ENCODE measurements around the gene BATF.

Gene BATF

DNA sequence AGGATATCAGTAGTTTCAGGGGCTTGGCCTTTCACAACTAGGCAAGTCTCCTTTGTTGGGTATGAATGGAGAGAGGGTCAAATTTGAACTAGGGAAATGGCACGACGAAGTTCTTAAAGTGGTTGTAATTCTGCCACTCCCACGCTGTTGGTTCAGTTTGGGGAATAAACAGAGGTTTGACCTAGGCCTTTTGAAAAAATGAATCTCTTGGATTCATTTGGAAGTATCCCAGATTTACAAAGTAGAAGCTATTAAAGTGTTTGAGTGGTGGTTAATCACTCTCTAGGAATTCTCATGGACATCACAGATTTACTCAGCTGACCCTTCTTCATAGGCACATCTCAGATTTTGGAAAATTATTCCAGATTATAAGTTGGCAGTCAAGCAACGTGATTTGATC lies 14.8 kb downstream of the BATF start:
- no peak for DNase-seq

DNA sequence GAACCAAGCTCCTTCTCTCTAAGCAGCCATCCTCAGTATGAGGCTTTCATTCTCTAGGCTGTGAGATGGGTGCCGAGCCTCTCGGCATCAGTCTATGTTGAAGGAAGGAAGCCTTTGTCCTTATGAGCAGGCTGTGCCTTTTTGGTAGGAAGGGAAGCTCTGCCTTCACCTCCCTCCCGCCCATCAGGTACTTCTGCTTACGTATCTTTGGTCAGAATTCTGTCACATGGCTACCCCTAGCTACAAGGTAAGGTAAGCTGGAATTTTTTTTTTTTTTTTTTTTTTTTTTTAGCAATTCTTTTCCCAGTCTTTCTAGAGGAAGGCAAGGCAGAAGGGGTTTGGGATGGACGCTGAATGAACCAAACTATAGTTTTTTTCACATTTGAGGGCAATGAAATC lies 16.9 kb downstream of the BATF start:
- DNase-seq = no peak

DNA sequence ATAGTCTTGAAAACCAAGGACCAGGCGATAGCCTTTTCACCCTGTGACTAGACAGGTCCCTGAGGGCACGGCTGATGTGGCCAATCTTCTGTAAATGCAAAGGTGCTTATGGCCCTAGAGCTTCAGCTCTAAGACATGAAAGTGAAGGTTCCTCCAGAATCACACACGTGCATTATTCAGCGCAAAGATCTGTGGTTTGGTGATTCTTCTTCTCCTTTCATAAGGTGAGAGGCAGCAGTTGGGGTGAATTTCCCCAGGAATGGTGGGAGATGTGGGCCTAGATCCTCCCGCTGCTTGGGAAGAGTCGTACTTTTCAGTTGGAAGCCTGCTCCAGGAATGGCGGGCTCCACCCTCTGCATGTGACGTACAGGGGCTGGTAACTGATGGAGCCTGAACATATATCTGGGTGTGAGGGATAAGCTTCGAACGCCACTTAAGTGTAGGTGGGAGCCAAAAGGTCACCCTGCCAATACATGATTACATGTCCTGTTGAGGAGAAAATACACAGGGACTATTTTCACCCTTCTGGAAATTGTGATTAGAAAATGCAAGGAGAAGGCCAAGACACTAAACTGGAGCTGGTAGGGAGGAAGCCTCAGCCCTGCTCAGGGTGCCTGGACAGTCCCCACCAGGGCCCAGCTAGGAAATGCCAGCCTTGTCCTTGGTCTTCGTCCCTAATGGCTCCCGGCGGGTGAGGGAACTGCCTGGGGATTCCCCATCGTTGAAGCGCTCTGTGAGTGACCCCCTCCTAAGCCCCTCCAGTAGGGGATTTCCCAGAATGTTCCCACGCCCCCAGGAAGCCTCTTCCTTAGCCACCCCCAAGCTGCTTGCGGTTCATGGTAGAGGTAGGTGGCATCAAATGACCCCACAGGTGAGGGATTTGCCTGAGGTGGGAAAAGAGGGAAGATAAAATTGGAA lies 17.6 kb downstream of the BATF start:
- no peak for DNase-seq

DNA sequence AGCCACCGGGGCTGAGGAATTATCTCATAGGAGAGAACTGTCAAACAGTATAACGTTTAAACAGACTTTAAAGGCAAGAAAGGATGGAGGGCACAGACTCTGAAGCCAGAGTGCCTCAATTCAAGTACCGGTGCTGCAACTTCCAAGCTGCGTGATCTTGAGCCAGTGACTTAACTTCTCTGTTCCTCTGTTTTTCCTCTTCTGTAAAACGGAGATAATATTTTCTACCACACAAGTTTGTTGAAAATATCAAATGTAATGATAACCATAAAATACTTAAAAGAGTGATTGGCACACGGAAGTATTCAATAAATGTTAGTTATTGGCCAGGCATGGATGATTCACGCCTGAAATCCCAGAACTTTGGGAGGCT lies 18.2 kb downstream of the BATF start:
- no peak for DNase-seq

DNA sequence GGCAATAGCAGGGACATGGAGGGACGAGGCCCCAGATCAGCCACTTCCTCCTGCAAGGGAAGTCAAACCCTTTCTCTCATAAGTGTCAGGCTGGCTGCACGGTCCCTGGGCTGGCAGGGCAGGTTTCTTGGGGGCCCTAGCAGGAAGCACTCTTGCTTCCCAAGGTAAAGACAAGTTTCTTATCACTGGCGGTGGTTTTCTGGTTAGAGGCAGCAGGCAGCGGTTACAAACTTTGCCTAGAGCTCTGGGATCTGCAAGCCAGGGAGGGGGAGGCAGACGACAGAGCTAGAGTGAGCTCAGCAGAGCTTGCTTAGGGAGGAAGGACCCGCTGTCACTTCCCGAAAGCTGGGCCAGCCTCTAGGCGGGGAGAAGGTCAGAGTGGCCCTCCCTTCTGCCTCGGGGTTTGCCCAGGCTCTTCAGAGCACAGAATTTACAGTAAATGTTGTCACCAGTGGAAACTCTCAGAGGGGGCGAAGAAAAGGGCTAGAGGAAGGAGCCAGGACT lies 20.4 kb downstream of the BATF start:
- DNase-seq = no peak

DNA sequence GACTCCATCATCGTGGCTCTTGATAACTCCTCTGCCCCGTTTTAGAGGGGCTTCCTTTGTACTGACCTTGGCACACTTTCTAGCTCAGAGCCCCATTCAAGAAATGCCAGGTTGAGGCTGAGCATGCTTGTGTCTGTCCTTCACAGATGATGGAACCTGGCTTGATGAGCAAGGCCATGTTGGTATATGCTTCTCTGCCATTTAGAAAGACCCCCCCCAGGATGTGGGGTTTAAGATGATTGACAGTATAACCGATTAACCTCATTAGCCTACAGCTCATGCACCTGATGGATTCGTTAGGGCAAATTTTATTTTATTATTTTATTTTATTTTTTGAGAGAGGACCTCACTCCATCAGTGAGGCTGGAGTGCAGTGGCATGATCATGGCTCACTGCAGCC lies 21.0 kb downstream of the BATF start:
- no peak for DNase-seq

DNA sequence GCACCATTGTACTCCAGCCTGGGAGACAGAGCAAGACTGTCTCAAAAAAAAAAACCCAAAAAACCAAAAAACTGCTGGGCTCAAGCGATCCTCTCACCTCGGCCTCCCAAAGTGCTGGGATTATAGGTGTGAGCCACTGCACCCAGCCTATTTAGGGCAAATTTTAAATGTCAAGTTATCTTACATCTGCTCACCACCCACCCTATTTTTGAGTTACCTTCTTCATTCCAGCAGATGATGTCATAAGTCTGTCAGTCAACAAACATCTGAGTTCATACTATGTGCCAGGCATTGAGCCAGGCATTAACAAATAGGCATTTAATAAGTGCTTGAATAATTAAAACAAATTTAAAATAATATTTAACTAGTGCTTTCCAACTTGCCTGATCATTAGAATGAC lies 21.5 kb downstream of the BATF start:
- DNase-seq = no peak

DNA sequence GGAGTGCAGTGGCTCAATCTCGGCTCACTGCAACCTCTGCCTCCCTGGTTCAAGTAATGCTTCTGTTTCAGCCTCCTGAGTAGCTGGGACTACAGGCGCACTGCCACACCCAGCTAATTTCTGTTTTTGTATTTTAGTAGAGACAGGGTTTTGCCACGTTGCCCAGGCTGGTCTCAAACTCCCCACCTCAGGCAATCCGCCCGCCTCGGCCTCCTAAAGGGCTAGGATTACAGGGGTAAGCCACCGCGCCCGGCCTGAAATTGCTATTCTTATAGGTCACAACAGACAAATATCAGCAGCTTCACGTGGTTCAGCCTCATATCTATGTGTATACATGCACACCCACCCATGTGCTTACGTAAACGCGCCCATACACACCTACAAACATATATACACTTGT lies 23.6 kb downstream of the BATF start:
- no peak for DNase-seq

DNA sequence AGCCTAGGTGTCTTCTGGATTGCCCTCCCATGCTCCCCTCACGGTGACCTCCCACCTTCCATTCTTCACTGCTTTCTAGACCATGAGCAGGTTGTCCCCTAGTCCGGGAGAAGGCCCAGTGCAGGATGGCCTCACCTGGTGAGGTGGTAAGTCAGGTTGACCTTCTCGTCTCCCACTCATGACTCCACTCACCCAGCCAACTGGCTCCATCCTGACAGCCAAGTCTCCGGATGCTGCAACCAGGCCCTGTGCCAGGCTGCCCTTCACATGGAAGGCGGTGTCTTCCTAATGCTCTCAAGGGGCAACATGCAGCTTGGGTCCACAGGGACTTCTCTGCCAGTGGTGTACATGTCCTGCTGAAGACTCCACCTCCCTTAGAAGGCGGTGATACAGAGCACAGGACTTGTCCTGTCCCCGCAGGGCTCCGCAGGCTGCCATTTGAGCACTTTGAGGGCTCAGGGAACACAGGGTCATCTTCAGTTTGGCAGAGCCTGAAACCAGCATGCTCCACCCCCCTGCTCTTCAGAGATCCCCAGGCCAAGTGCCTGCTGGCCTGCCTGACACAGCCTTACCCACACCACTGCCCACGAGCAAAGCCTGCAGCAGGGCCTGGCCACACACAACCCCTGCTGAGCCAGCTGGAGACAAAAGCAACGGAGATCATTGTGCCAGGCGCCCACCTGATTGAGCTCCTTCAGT lies 25.4 kb downstream of the BATF start:
- no peak for DNase-seq

DNA sequence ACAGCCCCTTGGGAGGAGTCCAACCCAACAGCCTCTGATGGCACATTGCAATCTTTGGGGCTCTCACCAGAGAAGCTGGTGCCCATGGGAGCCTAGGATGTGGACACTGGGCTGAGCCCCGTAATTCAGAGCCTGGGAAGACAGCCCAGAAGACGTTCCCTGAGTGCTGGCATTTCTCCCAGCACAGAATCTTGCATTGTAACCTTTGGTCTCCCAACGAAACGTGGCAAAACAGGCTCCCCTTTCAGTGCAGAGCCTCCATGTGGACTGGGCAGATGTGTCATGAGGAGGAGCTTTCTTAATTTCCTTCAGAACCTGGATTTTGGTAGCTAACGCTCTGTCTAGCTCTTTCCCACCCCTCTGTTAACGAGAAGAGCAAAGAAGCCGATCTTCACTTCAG lies 26.3 kb downstream of the BATF start:
- no peak for DNase-seq

DNA sequence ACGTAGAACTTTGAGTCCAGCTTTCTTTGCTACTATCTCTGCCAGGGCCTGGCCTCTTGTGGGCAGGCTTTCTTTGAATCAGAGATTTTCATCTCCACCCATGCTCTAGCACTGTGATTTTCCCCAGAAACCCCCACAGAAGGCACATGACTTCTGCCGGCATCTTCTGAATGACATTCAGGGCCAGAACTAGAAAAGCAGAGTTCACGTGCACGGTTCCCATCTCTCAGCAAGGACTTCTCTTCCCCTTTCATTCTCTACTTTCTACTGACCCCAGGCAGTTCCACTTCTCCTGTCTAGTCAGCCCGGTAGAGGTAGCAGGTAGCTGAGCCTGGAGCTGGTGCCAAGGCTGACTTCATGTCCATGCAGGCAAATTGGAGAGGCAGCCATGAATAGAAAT lies 26.9 kb downstream of the BATF start:
- DNase-seq = no peak

DNA sequence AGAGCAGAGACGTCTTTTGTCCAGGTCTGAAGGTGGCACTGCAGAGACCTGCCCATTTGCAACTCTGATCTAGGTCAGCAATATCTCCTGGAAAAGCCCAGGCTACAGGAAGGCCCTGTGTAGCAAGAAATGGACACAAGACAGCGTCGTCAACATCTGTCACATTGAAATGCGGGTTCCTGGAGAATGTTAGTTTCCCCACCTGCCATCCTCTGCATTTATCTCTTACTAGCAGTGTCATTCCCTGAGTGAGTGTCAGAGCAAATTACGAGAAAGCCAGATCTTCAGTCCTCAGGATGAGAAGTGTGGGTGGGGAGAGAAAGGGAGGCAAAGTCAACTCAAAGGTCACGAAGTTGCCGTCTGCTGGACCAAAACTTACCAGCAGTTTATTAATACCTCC lies 28.8 kb downstream of the BATF start:
- DNase-seq = no peak

DNA sequence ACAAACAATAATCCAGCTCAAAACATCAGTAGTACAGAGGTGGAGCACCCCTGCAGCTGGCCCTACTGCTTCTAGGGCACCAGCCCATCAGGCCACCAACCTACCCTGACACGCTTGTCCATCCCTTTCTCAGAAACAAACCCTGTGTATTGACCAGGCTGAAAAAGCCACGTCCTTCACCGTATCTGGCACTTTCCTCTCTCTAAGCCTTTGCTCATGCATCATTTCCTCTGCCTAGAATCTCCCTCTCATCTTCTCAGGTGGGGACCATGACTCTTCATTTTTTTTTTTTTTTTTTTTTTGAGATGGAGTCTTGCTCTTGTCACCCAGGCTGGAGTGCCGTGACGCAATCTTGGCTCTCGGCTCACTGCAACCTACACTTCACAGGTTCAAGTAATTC lies 30.9 kb downstream of the BATF start:
- no peak for DNase-seq

DNA sequence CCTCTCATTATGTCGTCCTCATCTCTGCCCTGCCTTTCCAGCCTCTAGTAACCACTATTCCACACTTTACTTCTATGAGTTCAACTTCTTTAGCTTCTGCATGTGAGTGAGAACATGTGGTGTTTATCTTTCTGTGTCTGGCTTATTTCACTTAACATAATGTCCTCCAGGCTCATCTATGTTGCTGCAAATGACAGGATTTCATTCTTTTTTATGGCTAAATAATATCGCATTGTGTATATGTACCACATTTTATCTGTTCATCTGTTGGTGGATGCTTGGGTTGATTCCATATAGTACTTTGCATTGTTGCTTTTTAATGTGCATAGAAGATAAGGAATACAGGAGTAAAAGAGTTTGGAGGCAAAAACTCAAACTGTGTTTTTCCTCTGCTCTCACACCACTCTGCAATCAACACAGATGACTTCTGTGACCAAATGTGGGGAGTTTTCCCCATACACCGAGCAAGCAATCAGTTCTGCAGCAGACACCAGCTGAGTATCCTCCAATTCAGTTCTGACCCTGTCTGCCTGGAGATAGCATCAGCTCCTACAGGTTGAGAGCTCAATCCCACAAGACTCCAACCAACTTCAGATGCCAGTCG lies 31.6 kb downstream of the BATF start:
- no peak for DNase-seq

DNA sequence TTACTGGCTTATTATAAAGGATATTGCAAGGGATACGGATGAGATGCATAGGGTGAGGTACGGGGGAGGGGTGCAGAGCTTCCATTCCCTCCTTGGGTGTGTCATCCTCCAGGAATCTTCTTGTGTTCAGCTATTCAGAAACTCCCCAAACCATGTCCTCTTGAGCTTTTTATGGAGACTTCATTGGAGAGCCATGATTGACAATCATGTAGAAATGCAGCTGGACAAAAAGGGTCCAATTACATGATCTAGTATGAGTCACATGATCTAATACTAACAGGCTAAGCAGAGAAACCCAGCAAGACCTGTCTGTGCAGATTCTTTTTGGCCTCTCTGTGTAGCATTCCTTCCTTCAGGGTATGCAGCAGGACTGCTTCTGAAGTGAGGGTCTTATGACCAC lies 32.2 kb downstream of the BATF start:
- DNase-seq = no peak

DNA sequence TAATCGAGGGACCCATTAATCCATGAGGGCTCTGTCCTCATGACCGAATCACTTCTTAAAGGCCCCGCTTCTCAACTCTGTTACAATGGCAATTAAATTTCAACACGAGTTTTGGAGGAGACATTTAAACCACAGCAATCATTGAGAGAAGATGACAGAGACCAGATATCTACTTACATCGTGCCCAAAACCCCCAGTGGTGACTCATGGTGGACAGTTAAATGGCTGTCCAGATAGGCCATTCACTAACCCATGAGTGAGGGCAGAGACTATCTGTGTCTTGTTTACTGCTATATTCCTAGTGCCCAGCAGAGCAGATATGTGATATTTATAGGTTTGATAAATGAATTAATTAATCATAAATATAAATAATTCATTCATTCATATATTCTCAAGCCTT lies 36.2 kb downstream of the BATF start:
- no peak for DNase-seq

DNA sequence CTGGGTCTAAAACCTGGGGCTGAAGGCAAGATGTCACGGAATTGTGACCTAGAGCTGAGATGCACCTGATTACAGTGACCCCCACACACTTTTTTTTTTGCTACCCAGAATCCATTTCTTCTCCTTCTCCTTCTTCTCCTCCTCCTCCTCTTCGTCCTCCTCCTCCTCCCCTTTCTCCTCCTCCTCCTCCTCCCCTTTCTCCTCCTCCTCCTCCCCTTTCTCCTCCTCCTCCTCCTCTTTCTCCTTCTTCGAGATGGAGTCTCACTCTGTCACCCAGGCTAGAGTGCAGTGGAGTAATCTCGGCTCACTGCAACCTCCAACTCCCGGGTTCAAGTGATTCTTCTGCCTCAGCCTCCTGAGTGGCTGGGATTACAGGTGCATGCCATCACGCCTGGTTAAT lies 36.8 kb downstream of the BATF start:
- DNase-seq = no peak

DNA sequence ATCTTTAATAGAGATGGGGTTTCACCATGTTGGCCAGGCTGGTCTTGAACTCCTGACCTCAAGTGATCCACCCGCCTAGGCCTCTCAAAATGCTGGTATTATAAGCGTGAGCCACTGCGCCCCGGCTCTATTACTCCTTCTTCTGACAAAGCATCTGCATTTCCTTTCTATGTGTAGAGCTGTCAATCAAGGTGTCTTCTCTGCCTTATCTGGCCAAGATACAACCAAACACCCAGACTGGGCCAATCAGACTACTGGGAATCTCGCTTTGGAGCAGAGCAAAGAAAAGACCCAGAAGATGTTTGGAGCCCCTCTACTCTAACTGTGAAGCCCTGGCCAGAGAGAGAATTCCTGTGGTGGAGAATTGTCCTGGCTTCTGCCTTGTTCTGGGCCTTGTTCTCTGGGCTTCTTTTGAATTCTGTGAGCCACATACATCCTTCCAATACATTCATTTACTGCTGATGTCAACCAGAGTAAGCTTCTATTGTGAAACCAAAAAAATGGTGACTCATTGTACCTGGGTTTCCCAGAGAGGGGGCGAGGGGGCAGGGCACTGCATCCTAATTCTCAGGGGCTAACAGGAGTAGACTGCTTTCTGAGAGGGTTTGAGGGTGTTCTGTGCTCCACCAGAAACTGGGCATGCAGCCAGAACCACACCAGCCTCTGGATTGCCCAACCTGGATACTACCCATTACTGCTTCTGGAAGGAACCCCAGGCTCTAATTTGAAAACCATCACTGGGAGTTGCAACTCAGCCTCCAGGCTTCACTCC lies 37.4 kb downstream of the BATF start:
- DNase-seq = no peak

DNA sequence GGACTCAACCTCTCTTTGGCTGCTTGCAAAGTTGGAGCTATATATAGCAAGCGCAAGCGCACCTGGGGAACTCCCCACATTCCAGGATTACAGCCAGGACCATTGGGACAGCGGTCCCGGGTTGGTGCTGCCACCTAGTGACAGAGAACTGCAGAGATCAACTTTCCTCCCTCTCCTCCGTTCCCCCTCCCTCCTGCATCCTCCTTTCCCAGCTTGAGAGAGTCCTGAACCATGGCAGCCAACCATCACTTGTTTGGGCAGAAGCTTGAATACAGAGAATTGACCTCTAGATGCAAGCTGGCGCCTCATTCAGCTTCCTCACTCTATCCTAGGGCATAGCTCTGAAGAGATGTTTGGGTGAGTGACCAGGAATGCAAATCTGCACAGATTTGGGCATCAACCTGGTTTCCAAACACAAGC lies 38.8 kb downstream of the BATF start:
- peak; percentile 31 for DNase-seq

DNA sequence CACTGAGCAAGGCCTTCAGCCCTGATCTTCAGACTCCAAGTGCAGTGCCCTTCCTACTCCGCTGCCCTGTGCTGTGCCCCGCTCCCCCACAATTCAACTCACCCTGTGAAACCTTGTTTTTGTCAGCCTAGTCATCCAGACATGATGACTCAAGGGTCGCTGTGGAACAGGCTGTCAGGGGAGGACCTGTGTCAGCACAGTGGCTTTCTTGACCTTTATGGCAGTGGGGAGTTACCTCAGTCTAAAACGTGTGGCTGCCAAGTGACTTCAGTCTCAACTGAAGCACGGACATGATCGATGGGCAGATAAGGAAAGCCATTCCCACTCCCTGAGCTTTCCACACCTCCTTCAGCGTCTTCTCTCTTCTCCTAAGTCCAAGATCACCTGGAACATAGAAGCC lies 39.8 kb downstream of the BATF start:
- DNase-seq = no peak

DNA sequence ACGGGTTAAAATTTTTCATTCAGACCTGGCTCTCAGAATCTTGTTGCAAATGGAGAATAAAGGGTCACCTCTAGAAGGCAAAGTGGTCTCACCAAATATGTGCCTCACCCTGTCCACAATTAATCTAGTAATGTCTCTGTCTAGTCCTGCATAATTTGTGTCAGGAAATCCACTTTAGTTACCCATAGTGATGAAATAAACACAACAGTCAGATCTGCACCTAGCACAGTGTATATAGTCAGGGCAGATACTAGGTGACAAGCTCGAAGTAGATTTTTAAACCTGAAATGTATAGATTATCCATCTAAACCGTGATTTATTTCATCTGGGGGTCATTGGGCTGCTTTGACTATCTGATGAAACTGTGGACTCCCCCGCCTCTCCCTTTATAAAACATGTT lies 40.2 kb downstream of the BATF start:
- no peak for DNase-seq

DNA sequence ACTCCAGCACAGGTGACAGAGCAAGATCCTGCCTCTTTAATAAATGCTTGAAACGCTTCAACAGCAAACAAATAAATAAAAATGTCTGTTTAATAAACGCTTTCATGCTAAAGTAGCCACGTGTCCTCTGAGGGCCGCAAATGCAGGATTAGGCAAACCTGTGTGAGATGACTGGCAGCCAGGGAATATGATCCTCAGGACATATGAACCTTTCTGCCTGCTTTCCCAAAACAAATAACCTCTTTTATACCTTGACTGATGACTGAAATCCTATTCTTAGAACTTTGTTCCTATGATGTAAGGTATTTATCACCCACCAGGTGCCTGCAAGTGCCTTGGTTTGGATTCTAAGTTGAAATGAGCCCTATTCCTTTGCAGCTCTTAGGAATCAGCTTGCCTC lies 41.7 kb downstream of the BATF start:
- DNase-seq = peak; percentile 23

DNA sequence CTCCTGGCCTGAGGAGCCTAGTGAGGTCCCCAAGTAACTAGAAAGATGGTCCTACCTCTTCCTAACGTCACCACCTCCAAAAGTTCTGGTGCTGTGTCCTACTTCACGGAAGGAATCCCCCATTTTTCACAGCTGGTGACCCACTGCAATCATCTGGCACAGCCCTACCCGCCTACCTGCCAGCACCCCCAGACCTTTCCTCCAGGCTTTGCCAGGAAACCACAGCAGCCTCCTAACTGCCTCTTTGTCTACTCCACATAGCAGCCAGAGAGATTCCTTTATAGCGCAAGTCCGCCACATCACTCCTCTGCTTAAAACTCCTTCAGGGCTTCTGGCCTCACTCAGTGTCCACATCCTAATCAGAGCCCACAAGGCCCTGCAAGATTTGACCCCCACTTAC lies 42.8 kb downstream of the BATF start:
- no peak for DNase-seq
